ENCODE results near the gene TMC1. TPM values are rescaled to one million over a fixed set of nuclear protein-coding genes. Genes with fewer than 3 reads are reported as not detected.
"Not testable (repeated sequence)": the region's sequence is repeated elsewhere in the genome, so short reads cannot be mapped to it uniquely, and the experiment has no call there.

Gene TMC1
- total RNA-seq, 1 experiment from 2014 or later = not detected

GRCh38 chr9:72858089-72858912 lies 336.9 kb downstream of the TMC1 start:
- H3K4me1 ChIP-seq = no peaks in the 10 kb centered on the region; the same call in 1 of the 2 replicates
- H3K9me3 ChIP-seq (replicated peaks) = no peaks in the 10 kb centered on the region
- no peak overlapping the region for H3K27ac ChIP-seq

GRCh38 chr9:72862788-72863187 lies 341.4 kb downstream of the TMC1 start:
- not testable (repeated sequence) for H3K27ac ChIP-seq; H3K27me3 ChIP-seq; DNase-seq; H3K4me1 ChIP-seq; H3K36me3 ChIP-seq; H3K4me3 ChIP-seq; H3K9me3 ChIP-seq (replicated peaks)

More at GRCh38 chr9:72858089-72858912, 336.9 kb downstream of the TMC1 start:
- DNase-seq = no peak
- no peaks in the 10 kb centered on the region for H3K27me3 ChIP-seq
- H3K4me3 ChIP-seq = no peak overlapping the region
- H3K36me3 ChIP-seq = no peaks in the 10 kb centered on the region

GRCh38 chr9:72863456-72864094 lies 342.2 kb downstream of the TMC1 start:
- no peaks in the 10 kb centered on the region for H3K4me1 ChIP-seq
- no peaks in the 10 kb centered on the region for H3K9me3 ChIP-seq (replicated peaks)
- H3K27ac ChIP-seq = no peak overlapping the region
- DNase-seq = no peak
- H3K4me3 ChIP-seq = no peak overlapping the region
- H3K27me3 ChIP-seq = no peaks in the 10 kb centered on the region
- no peaks in the 10 kb centered on the region for H3K36me3 ChIP-seq

- Histone ChIP-seq H3K9me3 (replicated peaks) (no peaks in the 10 kb centered on the region), H3K36me3 (no peaks in the 10 kb centered on the region), H3K27ac (no peak overlapping the region), H3K4me3 (no peak overlapping the region), H3K4me1 (no peaks in the 10 kb centered on the region), H3K27me3 (no peaks in the 10 kb centered on the region)
- no peak for DNase-seq
These were observed 342.9 kb downstream of the TMC1 start for GRCh38 chr9:72864327-72864726.

- Histone ChIP-seq H3K4me1 (no peaks in the 10 kb centered on the region), H3K27me3 (no peaks in the 10 kb centered on the region), H3K36me3 (no peaks in the 10 kb centered on the region), H3K27ac (no peak overlapping the region), H3K4me3 (no peak overlapping the region), H3K9me3 (replicated peaks) (no peaks in the 10 kb centered on the region)
- peak in 1 of 2 experiments; percentile 28 for DNase-seq
These were observed 350.3 kb downstream of the TMC1 start for GRCh38 chr9:72871685-72872084.

- Histone ChIP-seq H3K36me3 (no peaks in the 10 kb centered on the region), H3K27ac (no peak overlapping the region), H3K27me3 (no peaks in the 10 kb centered on the region), H3K4me1 (no peaks in the 10 kb centered on the region), H3K4me3 (no peak overlapping the region), H3K9me3 (replicated peaks) (no peaks in the 10 kb centered on the region)
- no peak for DNase-seq
These were observed 351.3 kb downstream of the TMC1 start for GRCh38 chr9:72872718-72873117.

GRCh38 chr9:72873456-72873855 lies 352.0 kb downstream of the TMC1 start:
- H3K4me3 ChIP-seq = no peak overlapping the region
- no peaks in the 10 kb centered on the region for H3K9me3 ChIP-seq (replicated peaks)
- no peaks in the 10 kb centered on the region for H3K4me1 ChIP-seq
- no peak for DNase-seq
- no peaks in the 10 kb centered on the region for H3K27me3 ChIP-seq
- no peak overlapping the region for H3K27ac ChIP-seq
- H3K36me3 ChIP-seq = no peaks in the 10 kb centered on the region

- no peak for DNase-seq
- H3K4me1 ChIP-seq = no peaks in the 10 kb centered on the region
- no peaks in the 10 kb centered on the region for H3K36me3 ChIP-seq
- no peak overlapping the region for H3K4me3 ChIP-seq
- no peaks in the 10 kb centered on the region for H3K9me3 ChIP-seq (replicated peaks)
- H3K27ac ChIP-seq = no peak overlapping the region
- no peaks in the 10 kb centered on the region for H3K27me3 ChIP-seq
These were observed 352.9 kb downstream of the TMC1 start for GRCh38 chr9:72874344-72874743.

GRCh38 chr9:72875221-72875620 lies 353.8 kb downstream of the TMC1 start:
- Histone ChIP-seq H3K9me3 (replicated peaks) (no peaks in the 10 kb centered on the region), H3K27ac (no peak overlapping the region), H3K36me3 (no peaks in the 10 kb centered on the region), H3K4me1 (no peaks in the 10 kb centered on the region), H3K4me3 (no peak overlapping the region), H3K27me3 (no peaks in the 10 kb centered on the region)
- no peak for DNase-seq

GRCh38 chr9:72880821-72881220 lies 359.4 kb downstream of the TMC1 start:
- Histone ChIP-seq H3K27me3 (peaks cover 9% of the 10 kb centered on the region; the same call in 1 of the 2 replicates), H3K4me3 (no peak overlapping the region), H3K4me1 (no peaks in the 10 kb centered on the region), H3K27ac (no peak overlapping the region), H3K36me3 (no peaks in the 10 kb centered on the region), H3K9me3 (replicated peaks) (no peaks in the 10 kb centered on the region; the same call in 1 of the 2 replicates)
- no peak for DNase-seq

GRCh38 chr9:72882117-72882775 lies 360.8 kb downstream of the TMC1 start:
- no peak for DNase-seq
- Histone ChIP-seq H3K27me3 (peaks cover 9% of the 10 kb centered on the region; the same call in 1 of the 2 replicates), H3K9me3 (replicated peaks) (no peaks in the 10 kb centered on the region; the same call in 1 of the 2 replicates), H3K4me1 (no peaks in the 10 kb centered on the region), H3K4me3 (no peak overlapping the region), H3K27ac (no peak overlapping the region), H3K36me3 (no peaks in the 10 kb centered on the region)

GRCh38 chr9:72883875-72884274 lies 362.5 kb downstream of the TMC1 start:
- Histone ChIP-seq H3K27me3 (peaks cover 9% of the 10 kb centered on the region; the same call in 1 of the 2 replicates), H3K27ac (no peak overlapping the region), H3K4me1 (no peaks in the 10 kb centered on the region), H3K9me3 (replicated peaks) (peaks cover 3% of the 10 kb centered on the region; the same call in 1 of the 2 replicates), H3K36me3 (no peaks in the 10 kb centered on the region), H3K4me3 (no peak overlapping the region)
- DNase-seq = no peak

- peaks cover 3% of the 10 kb centered on the region; the same call in 1 of the 2 replicates for H3K9me3 ChIP-seq (replicated peaks)
- H3K4me1 ChIP-seq = no peaks in the 10 kb centered on the region
- no peak for DNase-seq
- peaks cover 9% of the 10 kb centered on the region; the same call in 1 of the 2 replicates for H3K27me3 ChIP-seq
- H3K27ac ChIP-seq = no peak overlapping the region
- H3K4me3 ChIP-seq = no peak overlapping the region
- H3K36me3 ChIP-seq = no peaks in the 10 kb centered on the region
These were observed 363.1 kb downstream of the TMC1 start for GRCh38 chr9:72884508-72884907.

Measured in SJCRH30 (cell line).